Neural progenitor cell (in vitro differentiated cells): ENCODE results near the gene HMCN1. TPM values are rescaled to one million over a fixed set of nuclear protein-coding genes. Genes with fewer than 3 reads are reported as not detected.
"Not testable (repeated sequence)": the region's sequence is repeated elsewhere in the genome, so short reads cannot be mapped to it uniquely, and the experiment has no call there.

Source experiments
- DNase-seq: peaks from one replicate; pipeline ENCODE4 v3.0.0-alpha.2; 2016; ENCODE audit warnings: low spot score
- H2AFZ ChIP-seq: fragments of 200-600 bp; sonication (generic); replicated peaks from 2 replicates; pipeline ENCODE4 v1.6.1; 2016; ENCODE audit warnings: antibody characterized with exemption
- H3F3A ChIP-seq: fragments of 200-600 bp; sonication (generic); 2 replicates; pipeline ENCODE4 v1.6.1; 2016; ENCODE audit warnings: antibody characterized with exemption, low read depth
- H3K27ac ChIP-seq: fragments of 200-600 bp; sonication (generic); 2 replicates; pipeline ENCODE4 v1.5.1; 2016; ENCODE audit warnings: mild to moderate bottlenecking
- H3K27me3 ChIP-seq: fragments of 200-600 bp; sonication (generic); 2 replicates; pipeline ENCODE4 v1.6.1; 2016; ENCODE audit warnings: mild to moderate bottlenecking, moderate library complexity
- H3K36me3 ChIP-seq: fragments of 200-600 bp; sonication (generic); 2 replicates; pipeline ENCODE4 v1.5.1; 2016
- H3K4me1 ChIP-seq: fragments of 200-600 bp; sonication (generic); 2 replicates; pipeline ENCODE4 v1.6.1; 2016; ENCODE audit warnings: mixed run types
- H3K4me2 ChIP-seq: fragments of 200-600 bp; sonication (generic); 2 replicates; pipeline ENCODE4 v1.6.1; 2016
- H3K4me3 ChIP-seq: fragments of 200-600 bp; sonication (generic); 2 replicates; pipeline ENCODE4 v1.5.1; 2016
- H3K79me2 ChIP-seq: fragments of 200-600 bp; sonication (generic); 2 replicates; pipeline ENCODE4 v1.6.1; 2016; ENCODE audit warnings: low read depth
- H3K9ac ChIP-seq: fragments of 200-600 bp; sonication (generic); 2 replicates; pipeline ENCODE4 v1.6.1; 2016
- H3K9me3 ChIP-seq: fragments of 200-600 bp; sonication (generic); 2 replicates; pipeline ENCODE4 v1.5.1; 2016; ENCODE audit warnings: low read depth
- H4K20me1 ChIP-seq: fragments of 200-600 bp; sonication (generic); 2 replicates; pipeline ENCODE4 v1.6.1; 2016; ENCODE audit warnings: low read depth
- H3K27ac Mint-ChIP-seq: 3 replicates; pipeline ENCODE4 v1.8.0; 2021; ENCODE audit warnings: mixed read lengths
- H3K27me3 Mint-ChIP-seq: 2 replicates; pipeline ENCODE4 v1.8.0; 2022; ENCODE audit warnings: low read depth, mild to moderate bottlenecking, inconsistent platforms, moderate library complexity, mixed read lengths; ENCODE audit not compliant: insufficient read depth
- H3K36me3 Mint-ChIP-seq: 3 replicates; pipeline ENCODE4 v1.8.0; 2021; ENCODE audit warnings: mixed read lengths
- H3K4me1 Mint-ChIP-seq: 3 replicates; pipeline ENCODE4 v1.8.0; 2021; ENCODE audit warnings: mixed read lengths
- H3K4me3 Mint-ChIP-seq: 3 replicates; pipeline ENCODE4 v1.8.0; 2021; ENCODE audit warnings: mild to moderate bottlenecking, moderate library complexity, mixed read lengths
- H3K9me3 Mint-ChIP-seq: 3 replicates; pipeline ENCODE4 v1.8.0; 2020; ENCODE audit warnings: mixed read lengths
- EZH2 ChIP-seq: fragments of 200-600 bp; sonication (generic); IDR thresholded peaks from 2 replicates; pipeline ENCODE4 v1.6.1; 2017; ENCODE audit warnings: antibody characterized with exemption, mild to moderate bottlenecking, moderate library complexity
- EZH2phosphoT487 ChIP-seq: fragments of 200-600 bp; sonication (generic); IDR thresholded peaks from 2 replicates; pipeline ENCODE4 v1.6.1; 2017; ENCODE audit warnings: antibody characterized with exemption
- total RNA-seq: library from RNA; depleted of rRNA; stranded (reverse); fragments of >200 nt; gene quantifications from 2 replicates; pipeline ENCODE4 v1.2.3, GENCODE V29; 2015; ENCODE audit warnings: low replicate concordance
- TF ChIP-seq, protein P1 (sequence below): fragments of 200-600 bp; sonication (generic); IDR thresholded peaks from 2 replicates; pipeline ENCODE4 v1.5.1; 2017; ENCODE audit warnings: antibody characterized with exemption, mild to moderate bottlenecking

The HMCN1 gene
- total RNA-seq, 1 donor from 2014 or later = 26.4 TPM

DNA sequence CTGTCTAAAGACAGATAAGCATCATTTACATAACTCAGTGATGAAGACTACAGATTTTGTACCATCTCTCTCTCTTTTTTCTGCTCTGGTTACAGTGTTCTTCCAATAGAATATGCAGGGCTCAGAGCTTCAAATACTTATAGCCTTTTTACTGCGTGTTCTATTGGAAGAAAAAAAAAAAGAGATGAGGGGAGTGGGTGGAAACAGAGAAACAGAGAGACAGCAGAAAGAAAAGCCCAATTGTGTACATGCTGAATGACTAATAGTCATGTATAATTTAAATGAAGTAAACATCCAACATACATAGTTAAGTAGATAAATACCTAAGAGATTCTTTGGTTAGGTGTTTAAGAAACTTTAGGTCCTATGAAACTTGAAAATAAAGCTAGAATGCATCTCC is 151.9 kb downstream of the HMCN1 start:
- no peaks in the 10 kb centered on the region for H3K36me3 Mint-ChIP-seq
- H3K4me3 ChIP-seq = no peak overlapping the region
- H3K27me3 ChIP-seq = no peaks in the 10 kb centered on the region
- no peaks in the 10 kb centered on the region for H3K4me1 Mint-ChIP-seq
- no peak overlapping the region for H3K4me2 ChIP-seq
- no peaks in the 10 kb centered on the region for H3K9me3 Mint-ChIP-seq
- no peak overlapping the region for H3K27ac ChIP-seq
- no peaks in the 10 kb centered on the region for H3F3A ChIP-seq
- no peaks in the 10 kb centered on the region for H4K20me1 ChIP-seq
- H3K79me2 ChIP-seq = no peaks in the 10 kb centered on the region
- H3K9me3 ChIP-seq = no peaks in the 10 kb centered on the region
- no peaks in the 10 kb centered on the region for H3K4me1 ChIP-seq
- no peaks in the 10 kb centered on the region for H3K27me3 Mint-ChIP-seq
- no peaks in the 10 kb centered on the region for H3K36me3 ChIP-seq
- no peak for DNase-seq
- no peak overlapping the region for H3K27ac Mint-ChIP-seq
- no peak overlapping the region for H3K4me3 Mint-ChIP-seq
- H3K9ac ChIP-seq = no peak overlapping the region
- TF ChIP-seq, protein P1, sequence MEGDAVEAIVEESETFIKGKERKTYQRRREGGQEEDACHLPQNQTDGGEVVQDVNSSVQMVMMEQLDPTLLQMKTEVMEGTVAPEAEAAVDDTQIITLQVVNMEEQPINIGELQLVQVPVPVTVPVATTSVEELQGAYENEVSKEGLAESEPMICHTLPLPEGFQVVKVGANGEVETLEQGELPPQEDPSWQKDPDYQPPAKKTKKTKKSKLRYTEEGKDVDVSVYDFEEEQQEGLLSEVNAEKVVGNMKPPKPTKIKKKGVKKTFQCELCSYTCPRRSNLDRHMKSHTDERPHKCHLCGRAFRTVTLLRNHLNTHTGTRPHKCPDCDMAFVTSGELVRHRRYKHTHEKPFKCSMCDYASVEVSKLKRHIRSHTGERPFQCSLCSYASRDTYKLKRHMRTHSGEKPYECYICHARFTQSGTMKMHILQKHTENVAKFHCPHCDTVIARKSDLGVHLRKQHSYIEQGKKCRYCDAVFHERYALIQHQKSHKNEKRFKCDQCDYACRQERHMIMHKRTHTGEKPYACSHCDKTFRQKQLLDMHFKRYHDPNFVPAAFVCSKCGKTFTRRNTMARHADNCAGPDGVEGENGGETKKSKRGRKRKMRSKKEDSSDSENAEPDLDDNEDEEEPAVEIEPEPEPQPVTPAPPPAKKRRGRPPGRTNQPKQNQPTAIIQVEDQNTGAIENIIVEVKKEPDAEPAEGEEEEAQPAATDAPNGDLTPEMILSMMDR = no peak
- no peak for TF ChIP-seq EZH2
- TF ChIP-seq EZH2phosphoT487 = no peak
- no peak overlapping the region for H2AFZ ChIP-seq

GRCh38 chr1:185886671-185887070 is 152.5 kb downstream of the HMCN1 start:
- H3K27me3 Mint-ChIP-seq = no peaks in the 10 kb centered on the region

GRCh38 chr1:185892831-185893403 is 158.7 kb downstream of the HMCN1 start:
- H3K27ac ChIP-seq, H3K27me3 Mint-ChIP-seq, H3K9ac ChIP-seq, H3K79me2 ChIP-seq, H3K9me3 Mint-ChIP-seq, H3K36me3 Mint-ChIP-seq, H3F3A ChIP-seq, H3K27me3 ChIP-seq, H3K4me1 Mint-ChIP-seq, H2AFZ ChIP-seq, H4K20me1 ChIP-seq, DNase-seq, H3K9me3 ChIP-seq, H3K36me3 ChIP-seq, H3K4me2 ChIP-seq, H3K27ac Mint-ChIP-seq, H3K4me3 ChIP-seq, H3K4me1 ChIP-seq, H3K4me3 Mint-ChIP-seq: not testable (repeated sequence)

More at GRCh38 chr1:185886671-185887070, 152.5 kb downstream of the HMCN1 start:
- Histone ChIP-seq H3K4me1 (no peaks in the 10 kb centered on the region), H2AFZ (no peak overlapping the region), H3K4me3 (no peak overlapping the region), H3K9ac (no peak overlapping the region), H3K4me2 (no peak overlapping the region), H4K20me1 (no peaks in the 10 kb centered on the region), H3K27ac (no peak overlapping the region), H3F3A (no peaks in the 10 kb centered on the region), H3K9me3 (no peaks in the 10 kb centered on the region), H3K36me3 (no peaks in the 10 kb centered on the region), H3K79me2 (no peaks in the 10 kb centered on the region), H3K27me3 (no peaks in the 10 kb centered on the region)
- DNase-seq = no peak
- Mint-ChIP-seq H3K36me3 (no peaks in the 10 kb centered on the region), H3K4me3 (no peak overlapping the region), H3K27ac (no peak overlapping the region), H3K9me3 (no peaks in the 10 kb centered on the region), H3K4me1 (no peaks in the 10 kb centered on the region)
- TF ChIP-seq EZH2phosphoT487 (no peak), EZH2 (no peak)
- TF ChIP-seq, protein P1 = no peak

DNA sequence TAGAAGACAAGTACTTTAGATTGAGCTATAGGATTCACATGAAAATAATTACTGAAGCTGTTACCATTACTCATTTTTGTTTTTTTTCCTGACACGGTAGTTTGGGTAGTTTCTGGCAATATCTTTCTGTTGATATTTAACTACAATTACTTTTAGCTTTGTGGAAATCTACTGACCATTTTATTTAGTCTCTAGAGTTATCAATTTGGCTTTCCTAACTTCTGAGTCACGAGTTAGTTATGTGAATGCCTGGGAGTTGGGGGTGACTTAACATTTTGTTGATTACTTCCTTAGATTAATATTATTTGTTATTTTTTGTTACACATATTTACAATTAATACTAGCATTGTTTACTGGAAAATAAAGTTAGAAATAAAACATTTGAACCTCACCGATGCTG is 160.6 kb downstream of the HMCN1 start:
- H3K9ac ChIP-seq = no peak overlapping the region
- Mint-ChIP-seq H3K4me3 (no peak overlapping the region), H3K36me3 (no peaks in the 10 kb centered on the region), H3K27me3 (no peaks in the 10 kb centered on the region), H3K9me3 (no peaks in the 10 kb centered on the region), H3K4me1 (no peaks in the 10 kb centered on the region), H3K27ac (no peak overlapping the region)
- no peak overlapping the region for H3K27ac ChIP-seq
- H3K27me3 ChIP-seq = no peaks in the 10 kb centered on the region
- TF ChIP-seq, protein P1 = no peak
- no peak for TF ChIP-seq EZH2phosphoT487
- TF ChIP-seq EZH2 = no peak
- no peak overlapping the region for H3K4me3 ChIP-seq
- H3K4me2 ChIP-seq = no peak overlapping the region
- peaks cover under 1% of the 10 kb centered on the region for H3K4me1 ChIP-seq
- H3K79me2 ChIP-seq = no peaks in the 10 kb centered on the region
- no peaks in the 10 kb centered on the region for H3K36me3 ChIP-seq
- no peaks in the 10 kb centered on the region for H4K20me1 ChIP-seq
- DNase-seq = no peak
- H3F3A ChIP-seq = no peaks in the 10 kb centered on the region
- H2AFZ ChIP-seq = no peak overlapping the region
- H3K9me3 ChIP-seq = no peaks in the 10 kb centered on the region
